Stimulated activated CD4-positive, alpha-beta T cell treated with anti-CD3 and anti-CD28 coated beads, Interleukin-12 subunit alpha, Interleukin-12 subunit beta, amount 100 ng/mL, for 24 hours (primary cell): ENCODE results near the gene HOXD9.

ENCODE experiments used
- DNase-seq, 2 experiments: peaks; one replicate each; pipeline ENCODE4 v3.0.0-alpha.2; 2020; ENCODE audit warnings: low read depth in 2 of 2

The HOXD9 gene

GRCh38 chr2:176085861-176086771, 36.4 kb upstream of the HOXD9 start:
- DNase-seq, result no peak

GRCh38 chr2:176087330-176088047, 35.0 kb upstream of the HOXD9 start:
- DNase-seq, result no peak

- no peak for DNase-seq
These were observed 34.2 kb upstream of the HOXD9 start for GRCh38 chr2:176088048-176088936.

- no peak for DNase-seq
These were observed 33.3 kb upstream of the HOXD9 start for GRCh38 chr2:176088937-176089842.

GRCh38 chr2:176089843-176090395, 32.6 kb upstream of the HOXD9 start:
- DNase-seq, result no peak

GRCh38 chr2:176090862-176091261, 31.7 kb upstream of the HOXD9 start:
- no peak for DNase-seq

GRCh38 chr2:176091329-176092258, 30.9 kb upstream of the HOXD9 start:
- DNase-seq, result no peak

- DNase-seq, result no peak
These were observed 30.0 kb upstream of the HOXD9 start, which contains the start of gene HOXD13 for GRCh38 chr2:176092270-176093144. Gene HOXD13, plus strand, starts transcription at chr2:176092721. Its CDS starts 170 bp downstream, at chr2:176092891.

GRCh38 chr2:176093145-176093897, 29.2 kb upstream of the HOXD9 start:
- DNase-seq, result no peak

GRCh38 chr2:176093898-176094249, 28.6 kb upstream of the HOXD9 start:
- no peak for DNase-seq

GRCh38 chr2:176094349-176094748, 28.2 kb upstream of the HOXD9 start:
- no peak for DNase-seq

GRCh38 chr2:176095421-176095820, 27.1 kb upstream of the HOXD9 start:
- DNase-seq, result no peak

GRCh38 chr2:176096243-176096985, 26.1 kb upstream of the HOXD9 start:
- no peak for DNase-seq

- peak; percentile 32 to 37 for DNase-seq
These were observed 25.3 kb upstream of the HOXD9 start for GRCh38 chr2:176096986-176097819.

GRCh38 chr2:176097820-176098365, 24.6 kb upstream of the HOXD9 start:
- DNase-seq, result no peak
